Caco-2 (cell line): Measurements from ENCODE around the gene EMILIN3. TPM values are rescaled to one million over a fixed set of nuclear protein-coding genes. Genes with fewer than 3 reads are reported as not detected.

Experiments used
- BruUV-seq: library from RNA; stranded (reverse); fragments of 400-500 nt; replicated peaks from 2 replicates; lab custom pipeline; 2021; lab: Mats Ljungman, UMichigan
- CTCF ChIA-PET: fragments of 300-600 bp; sonication (Branson Sonifier 250); formaldehyde crosslinking; loops from one replicate; lab custom pipeline; 2022; ENCODE audit warnings: antibody characterized with exemption; lab: Charles Lee
- POLR2A ChIA-PET: fragments of 300-600 bp; sonication (Branson Sonifier 250); formaldehyde crosslinking; loops from one replicate; lab custom pipeline; 2022; ENCODE audit warnings: antibody characterized with exemption; lab: Charles Lee
- DNase-seq, 2 experiments: peaks; one replicate each; pipeline versions ENCODE4 v3.0.0 to v3.0.0-alpha.2; 2020 to 2022
- H3K27me3 ChIP-seq: replicated peaks from 2 replicates; pipeline ENCODE4 v1.6.0; 2011; ENCODE audit warnings: low read length; ENCODE audit not compliant: control insufficient read depth, insufficient read depth
- H3K36me3 ChIP-seq: 2 replicates; pipeline ENCODE4 v1.5.1; 2011; ENCODE audit warnings: low read length; ENCODE audit not compliant: control insufficient read depth, insufficient read depth
- H3K4me1 ChIP-seq: fragments of 250-450 bp; sonication (Bioruptor Pico); 2 replicates; pipeline ENCODE4 v1.5.1; 2020; ENCODE audit warnings: mild to moderate bottlenecking
- H3K4me3 ChIP-seq: 2 replicates; pipeline ENCODE4 v1.5.1; 2011; ENCODE audit warnings: low read depth, mild to moderate bottlenecking, control low read depth, low read length
- H3K9me3 ChIP-seq: fragments of 250-450 bp; sonication (Bioruptor Pico); 2 replicates; pipeline ENCODE4 v1.5.1; 2020; ENCODE audit warnings: mild to moderate bottlenecking, moderate library complexity
- H3K27ac Mint-ChIP-seq: one replicate; pipeline ENCODE4 v1.8.0; 2022; ENCODE audit warnings: mixed read lengths; ENCODE audit not compliant: unreplicated experiment
- H3K27me3 Mint-ChIP-seq: one replicate; pipeline ENCODE4 v1.8.0; 2022; ENCODE audit warnings: mixed read lengths; ENCODE audit not compliant: insufficient read depth, unreplicated experiment
- H3K36me3 Mint-ChIP-seq: one replicate; pipeline ENCODE4 v1.8.0; 2022; ENCODE audit warnings: mild to moderate bottlenecking, mixed read lengths; ENCODE audit not compliant: insufficient read depth, unreplicated experiment
- H3K4me1 Mint-ChIP-seq: one replicate; pipeline ENCODE4 v1.8.0; 2022; ENCODE audit warnings: low read depth, mixed read lengths; ENCODE audit not compliant: unreplicated experiment
- H3K4me3 Mint-ChIP-seq: one replicate; pipeline ENCODE4 v1.8.0; 2022; ENCODE audit warnings: mild to moderate bottlenecking, moderate library complexity, mixed read lengths; ENCODE audit not compliant: unreplicated experiment
- H3K9me3 Mint-ChIP-seq: one replicate; pipeline ENCODE4 v1.8.0; 2022; ENCODE audit warnings: mixed read lengths; ENCODE audit not compliant: unreplicated experiment
- intact Hi-C: fragments of 100-400 bp; cut with micrococcal nuclease; formaldehyde crosslinking; loops from one replicate; pipeline ENCODE4 v1.10.0; 2022; ENCODE audit not compliant: unreplicated experiment
- total RNA-seq: library from RNA; stranded (reverse); gene quantifications from 2 replicates; pipeline ENCODE4 v1.2.3, GENCODE V29; 2022
- TF ChIP-seq, protein P1 (sequence below), 2 experiments: fragments of 200-600 bp in 1 of 2; IDR thresholded peaks; 1 replicate in 1 of 2; 2 replicates in 1 of 2; pipeline versions ENCODE4 v1.5.1 to v1.8.0; 2011 to 2022; ENCODE audit warnings: antibody characterized with exemption in 1 of 2, control low read depth in 1 of 2, inconsistent platforms in 1 of 2, low read depth in 1 of 2, low read length in 1 of 2, mild to moderate bottlenecking in 1 of 2, moderate library complexity in 1 of 2; ENCODE audit not compliant: insufficient read depth in 1 of 2, severe bottlenecking in 1 of 2, unreplicated experiment in 1 of 2

The EMILIN3 gene
- total RNA-seq, 1 experiment from 2014 or later: 0.50 TPM

DNA sequence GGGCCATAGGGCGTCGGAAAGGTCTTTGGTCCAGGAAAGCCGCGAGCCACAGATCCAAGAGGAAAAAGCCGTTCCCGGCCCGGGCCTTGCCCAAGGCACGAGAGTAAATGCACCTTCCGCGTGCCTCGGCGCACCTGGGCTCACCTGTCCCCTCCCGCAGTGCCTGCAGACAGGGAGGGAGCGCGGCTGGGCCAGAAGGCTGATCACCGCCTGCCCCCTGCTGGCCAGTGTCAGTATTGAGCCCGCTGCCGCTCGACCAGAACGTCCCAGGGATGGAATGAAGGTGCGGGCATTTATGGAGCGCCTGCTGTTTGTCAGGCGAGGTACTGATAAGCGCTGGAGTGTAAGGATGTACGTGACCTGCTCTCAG lies 26.7 kb downstream of the EMILIN3 start:
- Mint-ChIP-seq H3K4me1 (peaks cover 21% of the 10 kb centered on the region), H3K9me3 (no peaks in the 10 kb centered on the region), H3K27ac (peak overlapping the region; percentile 69), H3K36me3 (peaks cover 9% of the 10 kb centered on the region), H3K4me3 (peak overlapping the region; percentile 96), H3K27me3 (no peaks in the 10 kb centered on the region)
- peak overlapping the region; percentile 51 for H3K4me3 ChIP-seq
- ChIA-PET CTCF (interaction anchor here (0.6 to 4.3 kb wide), 87 partner anchors 8 to 1884 kb away, joined by 3 to 185 read pairs (median 5); partner anchors contain the start of genes CHD6, PLCG1 and ZHX3), POLR2A (interaction anchor here (0.5 to 2.0 kb wide), 22 partner anchors 14 to 1770 kb away, joined by 3 to 16 read pairs (median 6); partner anchors contain the start of gene ZHX3)
- no TSS peak for BruUV-seq
- peak; percentile 98 to 100 for DNase-seq
- TF ChIP-seq, protein P1, sequence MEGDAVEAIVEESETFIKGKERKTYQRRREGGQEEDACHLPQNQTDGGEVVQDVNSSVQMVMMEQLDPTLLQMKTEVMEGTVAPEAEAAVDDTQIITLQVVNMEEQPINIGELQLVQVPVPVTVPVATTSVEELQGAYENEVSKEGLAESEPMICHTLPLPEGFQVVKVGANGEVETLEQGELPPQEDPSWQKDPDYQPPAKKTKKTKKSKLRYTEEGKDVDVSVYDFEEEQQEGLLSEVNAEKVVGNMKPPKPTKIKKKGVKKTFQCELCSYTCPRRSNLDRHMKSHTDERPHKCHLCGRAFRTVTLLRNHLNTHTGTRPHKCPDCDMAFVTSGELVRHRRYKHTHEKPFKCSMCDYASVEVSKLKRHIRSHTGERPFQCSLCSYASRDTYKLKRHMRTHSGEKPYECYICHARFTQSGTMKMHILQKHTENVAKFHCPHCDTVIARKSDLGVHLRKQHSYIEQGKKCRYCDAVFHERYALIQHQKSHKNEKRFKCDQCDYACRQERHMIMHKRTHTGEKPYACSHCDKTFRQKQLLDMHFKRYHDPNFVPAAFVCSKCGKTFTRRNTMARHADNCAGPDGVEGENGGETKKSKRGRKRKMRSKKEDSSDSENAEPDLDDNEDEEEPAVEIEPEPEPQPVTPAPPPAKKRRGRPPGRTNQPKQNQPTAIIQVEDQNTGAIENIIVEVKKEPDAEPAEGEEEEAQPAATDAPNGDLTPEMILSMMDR (IDR thresholded peaks at IDR 0.05; ENCODE audit: insufficient read depth in 1 of 2, low read depth in 1 of 2, low read length in 1 of 2, severe bottlenecking in 1 of 2, unreplicated experiment in 1 of 2): peak; percentile 99 to 100
- no peaks in the 10 kb centered on the region for H3K27me3 ChIP-seq
- no peaks in the 10 kb centered on the region for H3K9me3 ChIP-seq
- H3K4me1 ChIP-seq: peaks cover 25% of the 10 kb centered on the region
- no peaks in the 10 kb centered on the region for H3K36me3 ChIP-seq
- intact Hi-C loops: loop anchor here (1.0 to 5.0 kb wide), 13 partner anchors 23 to 372 kb away; partner anchors contain the start of genes CHD6 and ZHX3

- Histone ChIP-seq H3K4me1 (peaks cover 9% of the 10 kb centered on the region), H3K36me3 (no peaks in the 10 kb centered on the region), H3K9me3 (no peaks in the 10 kb centered on the region), H3K27me3 (no peaks in the 10 kb centered on the region), H3K4me3 (no peak overlapping the region)
- Mint-ChIP-seq H3K9me3 (no peaks in the 10 kb centered on the region), H3K4me1 (peaks cover 7% of the 10 kb centered on the region), H3K36me3 (peaks cover 9% of the 10 kb centered on the region), H3K27me3 (no peaks in the 10 kb centered on the region), H3K27ac (no peak overlapping the region), H3K4me3 (no peak overlapping the region)
- intact Hi-C loops: no loop called here
- no TSS peak for BruUV-seq
- CTCF ChIA-PET: interaction anchor here (0.9 to 4.3 kb wide), 3 partner anchors 87 to 201 kb away, joined by 3 to 185 read pairs (median 3); no protein-coding TSS in a partner anchor
- POLR2A ChIA-PET: no interaction called here
- TF ChIP-seq, protein P1 (IDR thresholded peaks at IDR 0.05; ENCODE audit: insufficient read depth in 1 of 2, low read depth in 1 of 2, low read length in 1 of 2, severe bottlenecking in 1 of 2, unreplicated experiment in 1 of 2): no peak
- DNase-seq: no peak
Observed at GRCh38 chr20:41336711-41337492, 29.7 kb downstream of the EMILIN3 start.

GRCh38 chr20:41335591-41335990 lies 31.0 kb downstream of the EMILIN3 start:
- H3K4me3 Mint-ChIP-seq: no peak overlapping the region
- H3K9me3 ChIP-seq: no peaks in the 10 kb centered on the region
- no TSS peak for BruUV-seq
- H3K27me3 Mint-ChIP-seq: no peaks in the 10 kb centered on the region
- no peaks in the 10 kb centered on the region for H3K27me3 ChIP-seq
- H3K4me1 ChIP-seq: no peaks in the 10 kb centered on the region
- CTCF ChIA-PET: interaction anchor here (0.7 to 1.1 kb wide), 2 partner anchors 148 to 163 kb away, joined by 4 to 5 read pairs; no protein-coding TSS in a partner anchor
- peaks cover 6% of the 10 kb centered on the region for H3K4me1 Mint-ChIP-seq
- POLR2A ChIA-PET: no interaction called here
- DNase-seq: peak in 1 of 2 experiments; percentile 29
- intact Hi-C loops: no loop called here
- H3K36me3 ChIP-seq: no peaks in the 10 kb centered on the region
- TF ChIP-seq, protein P1 (IDR thresholded peaks at IDR 0.05; ENCODE audit: insufficient read depth in 1 of 2, low read depth in 1 of 2, low read length in 1 of 2, severe bottlenecking in 1 of 2, unreplicated experiment in 1 of 2): no peak
- H3K27ac Mint-ChIP-seq: peak overlapping the region; percentile 3
- H3K9me3 Mint-ChIP-seq: no peaks in the 10 kb centered on the region
- H3K4me3 ChIP-seq: no peak overlapping the region
- H3K36me3 Mint-ChIP-seq: peaks cover 8% of the 10 kb centered on the region
